Natural killer cell (primary cell): ENCODE measurements around the gene FAM117A. TPM values are rescaled to one million over a fixed set of nuclear protein-coding genes. Genes with fewer than 3 reads are reported as not detected.
"Not testable (repeated sequence)": the region's sequence is repeated elsewhere in the genome, so short reads cannot be mapped to it uniquely, and the experiment has no call there.

Source experiments
- ATAC-seq, 3 donors: fragments of 150-1000 bp in 2 of 3; fragments of 200-7000 bp in 1 of 3; cut with Tn5 transposase; 1 replicate in 1 of 3; 2 replicates in 2 of 3; pipeline ENCODE4 v1.10.0; 2021; ENCODE audit warnings: mild to moderate bottlenecking in 2 of 3, moderate library complexity in 2 of 3
- DNase-seq, 2 donors: peaks; one replicate each; pipeline versions ENCODE4 v3.0.0 to v3.0.0-alpha.2; 2013 to 2021; ENCODE audit warnings: mixed read lengths in 1 of 2
- H3K27ac ChIP-seq: one replicate; pipeline ENCODE4 v1.5.1; 2013; ENCODE audit warnings: mild to moderate bottlenecking, low read length
- H3K27me3 ChIP-seq: one replicate; pipeline ENCODE4 v1.6.1; 2013; ENCODE audit warnings: low read length; ENCODE audit not compliant: control insufficient read depth, insufficient read depth
- H3K36me3 ChIP-seq: one replicate; pipeline ENCODE4 v1.6.1; 2013; ENCODE audit warnings: low read length; ENCODE audit not compliant: control insufficient read depth, insufficient read depth
- H3K4me1 ChIP-seq: one replicate; pipeline ENCODE4 v1.6.1; 2013; ENCODE audit warnings: low read length; ENCODE audit not compliant: control insufficient read depth, insufficient read depth
- H3K4me3 ChIP-seq: one replicate; pipeline ENCODE4 v1.5.1; 2013; ENCODE audit warnings: low read length
- H3K9me3 ChIP-seq: one replicate; pipeline ENCODE4 v1.6.1; 2013; ENCODE audit warnings: low read length; ENCODE audit not compliant: control insufficient read depth, insufficient read depth
- H3K27ac Mint-ChIP-seq, 2 donors: one replicate each; pipeline ENCODE4 v1.8.0; 2022; ENCODE audit warnings: mild to moderate bottlenecking in 2 of 2, mixed read lengths in 2 of 2, moderate library complexity in 1 of 2
- H3K27me3 Mint-ChIP-seq, 2 donors: one replicate each; pipeline ENCODE4 v1.8.0; 2022; ENCODE audit warnings: low read depth in 2 of 2, mixed read lengths in 2 of 2
- H3K36me3 Mint-ChIP-seq: one replicate; pipeline ENCODE4 v1.8.0; 2022; ENCODE audit warnings: mixed read lengths
- H3K4me1 Mint-ChIP-seq, 2 donors: one replicate each; pipeline ENCODE4 v1.8.0; 2022; ENCODE audit warnings: mixed read lengths in 2 of 2
- H3K4me3 Mint-ChIP-seq: one replicate; pipeline ENCODE4 v1.8.0; 2022; ENCODE audit warnings: mild to moderate bottlenecking, moderate library complexity, mixed read lengths
- H3K9me3 Mint-ChIP-seq, 2 donors: one replicate each; pipeline ENCODE4 v1.8.0; 2022; ENCODE audit warnings: mixed read lengths in 2 of 2
- WGBS: methylation state at CpG from one replicate; pipeline ENCODE4 v1.1.7; 2013; ENCODE audit warnings: missing lambda C conversion rate; ENCODE audit not compliant: insufficient coverage; 5-methylcytosine and 5-hydroxymethylcytosine counted together
- intact Hi-C: fragments of 100-400 bp; cut with micrococcal nuclease; formaldehyde crosslinking; loops from one replicate; pipeline ENCODE4 v1.14.2; 2022
- total RNA-seq, 4 donors: library from RNA; stranded (reverse); fragments of 120-200 nt in 1 of 4; gene quantifications; one replicate each; pipeline versions ENCODE4 v1.2.3 to v1.2.4, GENCODE V29; 2013 to 2022
- TF ChIP-seq, protein P1 (sequence below): fragments of 200-600 bp; IDR thresholded peaks from one replicate; pipeline ENCODE4 v1.8.0; 2022; ENCODE audit warnings: antibody characterized with exemption

The FAM117A gene
- total RNA-seq, 3 donors from 2014 or later (not counting 1 experiment from before 2014, with no cell fraction given) = 55.2 to 88.4 (median 79.2) TPM

DNA sequence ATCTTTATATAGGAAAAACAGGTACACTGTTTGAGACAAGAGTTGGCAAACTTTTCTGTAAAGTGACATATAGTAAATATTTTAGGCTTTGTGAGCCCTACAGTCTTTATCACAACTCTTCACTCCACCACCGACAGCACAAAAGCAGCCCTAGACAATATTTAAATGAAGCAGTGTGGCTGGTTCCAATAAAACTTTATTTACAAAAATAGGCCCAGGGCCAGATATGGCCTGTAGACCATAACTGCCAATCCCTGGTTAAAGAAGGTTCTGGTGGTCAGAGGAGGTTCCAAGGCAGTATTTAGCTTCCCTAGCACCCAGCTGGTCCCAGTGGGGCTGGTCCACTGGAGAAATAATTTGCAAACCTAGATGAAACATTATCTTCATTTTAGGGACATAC lies 3.6 kb downstream of the FAM117A start:
- Histone ChIP-seq H3K36me3 (peaks cover 13% of the 10 kb centered on the region), H3K4me3 (no peak overlapping the region), H3K27ac (peak overlapping the region; percentile 61), H3K27me3 (no peaks in the 10 kb centered on the region), H3K9me3 (no peaks in the 10 kb centered on the region), H3K4me1 (peaks cover 68% of the 10 kb centered on the region)
- no peak for DNase-seq
- H3K9me3 Mint-ChIP-seq = no peaks in the 10 kb centered on the region
- no peaks in the 10 kb centered on the region for H3K27me3 Mint-ChIP-seq
- TF ChIP-seq, protein P1, sequence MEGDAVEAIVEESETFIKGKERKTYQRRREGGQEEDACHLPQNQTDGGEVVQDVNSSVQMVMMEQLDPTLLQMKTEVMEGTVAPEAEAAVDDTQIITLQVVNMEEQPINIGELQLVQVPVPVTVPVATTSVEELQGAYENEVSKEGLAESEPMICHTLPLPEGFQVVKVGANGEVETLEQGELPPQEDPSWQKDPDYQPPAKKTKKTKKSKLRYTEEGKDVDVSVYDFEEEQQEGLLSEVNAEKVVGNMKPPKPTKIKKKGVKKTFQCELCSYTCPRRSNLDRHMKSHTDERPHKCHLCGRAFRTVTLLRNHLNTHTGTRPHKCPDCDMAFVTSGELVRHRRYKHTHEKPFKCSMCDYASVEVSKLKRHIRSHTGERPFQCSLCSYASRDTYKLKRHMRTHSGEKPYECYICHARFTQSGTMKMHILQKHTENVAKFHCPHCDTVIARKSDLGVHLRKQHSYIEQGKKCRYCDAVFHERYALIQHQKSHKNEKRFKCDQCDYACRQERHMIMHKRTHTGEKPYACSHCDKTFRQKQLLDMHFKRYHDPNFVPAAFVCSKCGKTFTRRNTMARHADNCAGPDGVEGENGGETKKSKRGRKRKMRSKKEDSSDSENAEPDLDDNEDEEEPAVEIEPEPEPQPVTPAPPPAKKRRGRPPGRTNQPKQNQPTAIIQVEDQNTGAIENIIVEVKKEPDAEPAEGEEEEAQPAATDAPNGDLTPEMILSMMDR = no peak
- H3K36me3 Mint-ChIP-seq = no peaks in the 10 kb centered on the region
- intact Hi-C loops = no loop called here
- H3K27ac Mint-ChIP-seq = peak overlapping the region; percentile 95 to 97
- peak overlapping the region; percentile 98 for H3K4me3 Mint-ChIP-seq
- no peak for ATAC-seq
- 83% methylated on average over 1 of the region's 1 CpG for WGBS
- H3K4me1 Mint-ChIP-seq = peaks cover 84 to 92% of the 10 kb centered on the region in 2 donors

DNA sequence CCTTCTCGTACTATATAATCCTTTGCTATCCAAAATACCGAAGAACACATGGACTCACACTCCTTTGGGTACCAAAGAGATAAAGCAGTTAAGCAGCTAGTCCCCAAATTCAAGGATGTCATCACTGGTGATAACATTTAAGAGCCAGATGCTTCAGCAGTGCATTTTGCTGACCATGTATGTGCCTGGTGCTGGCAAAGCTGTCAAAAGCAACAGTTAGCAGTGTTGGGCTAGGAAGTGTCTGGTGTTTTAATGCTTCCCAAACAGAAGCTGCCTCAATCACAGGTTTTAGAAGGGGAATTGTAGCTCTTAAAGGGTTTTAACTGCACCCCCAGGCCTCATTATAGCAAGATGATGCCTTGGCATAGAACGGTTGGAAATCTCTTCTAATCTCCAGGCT lies 4.7 kb downstream of the FAM117A start:
- WGBS = 42% methylated on average over 3 of the region's 3 CpGs
- DNase-seq = no peak

DNA sequence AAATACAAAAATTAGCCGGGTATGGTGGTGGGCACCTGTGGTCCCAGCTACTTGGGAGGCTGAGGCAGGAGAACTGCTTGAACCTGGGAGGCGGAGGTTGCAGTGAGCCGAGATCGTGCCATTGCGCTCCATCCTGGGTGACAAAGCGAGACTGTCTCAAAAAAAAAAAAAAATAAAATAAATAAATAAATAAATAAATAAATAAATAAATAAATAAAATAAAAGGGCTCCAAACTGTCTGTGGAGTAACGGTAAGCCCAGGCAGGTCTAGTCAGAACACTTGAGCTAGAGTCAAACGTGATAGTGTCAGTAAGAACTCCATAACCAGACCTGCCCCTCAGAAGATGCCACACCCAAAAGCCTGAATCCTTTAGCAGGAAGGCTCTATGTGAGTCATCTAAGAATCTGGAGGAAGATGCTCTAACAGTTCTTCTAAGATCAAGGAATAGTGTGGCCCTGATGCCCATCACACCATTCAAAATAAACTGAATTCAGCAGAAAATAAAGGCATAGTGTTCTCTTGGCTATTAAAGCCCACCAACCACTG lies 5.4 kb downstream of the FAM117A start:
- 63% methylated on average over 4 of the region's 8 CpGs for WGBS
- H3K4me3 ChIP-seq = not testable (repeated sequence)
- H3K4me1 ChIP-seq = peaks cover 79% of the 10 kb centered on the region

More for the DNA sequence above, 4.7 kb downstream of the FAM117A start:
- Histone ChIP-seq H3K4me3 (no peak overlapping the region), H3K36me3 (peaks cover 13% of the 10 kb centered on the region), H3K4me1 (peaks cover 72% of the 10 kb centered on the region), H3K9me3 (no peaks in the 10 kb centered on the region), H3K27me3 (no peaks in the 10 kb centered on the region), H3K27ac (peak overlapping the region; percentile 56)
- no peaks in the 10 kb centered on the region for H3K9me3 Mint-ChIP-seq
- peak overlapping the region; percentile 95 to 97 for H3K27ac Mint-ChIP-seq
- ATAC-seq = peak in 2 of 3 donors; percentile 2 to 5
- no peaks in the 10 kb centered on the region for H3K36me3 Mint-ChIP-seq
- TF ChIP-seq, protein P1 = no peak
- no peaks in the 10 kb centered on the region for H3K27me3 Mint-ChIP-seq
- intact Hi-C loops = loop anchor here (1.0 kb wide), 1 partner anchor 9 kb away; no protein-coding TSS in a partner anchor
- peak overlapping the region; percentile 98 for H3K4me3 Mint-ChIP-seq
- peaks cover 81 to 89% of the 10 kb centered on the region in 2 donors for H3K4me1 Mint-ChIP-seq

DNA sequence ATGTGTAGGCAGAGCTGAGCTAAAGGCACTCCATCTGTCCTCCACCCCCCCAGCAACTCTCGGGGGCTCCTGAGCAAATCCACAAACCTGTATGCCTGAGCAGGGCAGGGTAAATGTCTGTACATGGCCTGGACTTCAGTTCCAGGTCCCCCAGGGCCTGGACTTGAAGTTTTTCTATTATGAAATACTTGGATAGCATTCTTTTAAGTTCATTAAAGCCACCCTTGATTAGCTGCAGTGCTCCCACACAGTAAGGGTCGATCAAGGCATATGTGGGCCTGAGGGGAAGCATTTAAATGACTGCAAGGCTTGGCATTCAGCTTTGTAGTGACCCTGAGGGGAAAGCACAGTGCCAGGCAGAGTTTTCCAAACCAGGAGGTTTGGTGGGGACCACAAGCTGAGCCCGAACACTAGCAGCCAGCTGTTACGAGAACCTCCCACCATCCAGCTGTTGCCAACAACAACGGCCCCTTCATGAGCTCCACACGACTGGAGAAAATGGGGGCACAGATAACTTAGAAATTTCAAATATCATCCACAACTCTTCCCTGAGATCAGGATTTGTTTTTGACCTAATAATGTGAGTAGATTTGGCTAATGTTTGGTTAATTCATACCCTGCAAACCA lies 6.7 kb downstream of the FAM117A start:
- TF ChIP-seq, protein P1 = no peak

More for the DNA sequence above, 5.4 kb downstream of the FAM117A start:
- not testable (repeated sequence) for H3K9me3 ChIP-seq, H3K9me3 Mint-ChIP-seq, H3K27me3 ChIP-seq, DNase-seq, H3K27me3 Mint-ChIP-seq, H3K36me3 Mint-ChIP-seq
- peak in 2 of 3 donors; percentile 1 to 2 for ATAC-seq
- H3K27ac ChIP-seq = peak overlapping the region; percentile 56
- H3K36me3 ChIP-seq = peaks cover 13% of the 10 kb centered on the region
- peak overlapping the region; percentile 98 for H3K4me3 Mint-ChIP-seq
- intact Hi-C loops = loop anchor here (1.0 kb wide), 1 partner anchor 8 kb away; no protein-coding TSS in a partner anchor
- peak overlapping the region; percentile 95 to 97 for H3K27ac Mint-ChIP-seq
- H3K4me1 Mint-ChIP-seq = peaks cover 82 to 87% of the 10 kb centered on the region in 2 donors

More for the DNA sequence above, 6.7 kb downstream of the FAM117A start:
- intact Hi-C loops = no loop called here
- peak overlapping the region; percentile 95 to 97 for H3K27ac Mint-ChIP-seq
- no peak for DNase-seq
- H3K9me3 Mint-ChIP-seq = no peaks in the 10 kb centered on the region
- H3K4me3 Mint-ChIP-seq = peak overlapping the region; percentile 72
- 86% methylated on average over 6 of the region's 6 CpGs for WGBS
- H3K36me3 Mint-ChIP-seq = no peaks in the 10 kb centered on the region
- H3K9me3 ChIP-seq = no peaks in the 10 kb centered on the region
- peaks cover 82 to 85% of the 10 kb centered on the region in 2 donors for H3K4me1 Mint-ChIP-seq
- H3K36me3 ChIP-seq = peaks cover 13% of the 10 kb centered on the region
- ATAC-seq = no peak
- no peak overlapping the region for H3K4me3 ChIP-seq
- H3K27me3 Mint-ChIP-seq = no peaks in the 10 kb centered on the region
- H3K27me3 ChIP-seq = no peaks in the 10 kb centered on the region
- H3K4me1 ChIP-seq = peaks cover 86% of the 10 kb centered on the region
- peak overlapping the region; percentile 51 for H3K27ac ChIP-seq
